CD4-positive, alpha-beta T cell (primary cell): ENCODE data around the gene PRR18. TPM values are rescaled to one million over a fixed set of nuclear protein-coding genes. Genes with fewer than 3 reads are reported as not detected.

ENCODE experiments used
- ATAC-seq: fragments of 200-7000 bp; cut with Tn5 transposase; one replicate; pipeline ENCODE4 v1.10.0; 2022; ENCODE audit warnings: mild to moderate bottlenecking; ENCODE audit not compliant: poor library complexity
- CTCF ChIA-PET: fragments of 350-600 bp; sonication (Branson Sonifier 250); formaldehyde crosslinking; loops from one replicate; lab custom pipeline; 2021; ENCODE audit warnings: antibody characterized with exemption, inconsistent platforms; lab: Charles Lee
- POLR2A ChIA-PET: fragments of 350-600 bp; sonication (Branson Sonifier 250); formaldehyde crosslinking; loops from one replicate; lab custom pipeline; 2021; ENCODE audit warnings: antibody characterized with exemption, inconsistent platforms; lab: Charles Lee
- DNase-seq, 14 experiments: peaks; one replicate each; pipeline ENCODE4 v3.0.0-alpha.2; 2013 to 2020; ENCODE audit warnings: mixed read lengths in 2 of 14
- H3K27ac ChIP-seq, 2 donors: one replicate each; pipeline versions ENCODE4 v1.5.1 to v1.7.0; 2013; ENCODE audit warnings: low read length in 2 of 2, low read depth in 1 of 2, mild to moderate bottlenecking in 1 of 2
- H3K27me3 ChIP-seq, 2 experiments: 1 replicate in 1 of 2; 2 replicates in 1 of 2; pipeline versions ENCODE4 v1.6.1 to v1.7.0; 2013; ENCODE audit warnings: low read length in 2 of 2, control low read depth in 1 of 2, mild to moderate bottlenecking in 1 of 2, moderate library complexity in 1 of 2; ENCODE audit not compliant: insufficient read depth in 2 of 2, control insufficient read depth in 1 of 2
- H3K36me3 ChIP-seq: one replicate; pipeline ENCODE4 v1.6.1; 2013; ENCODE audit warnings: low read length, control low read depth; ENCODE audit not compliant: insufficient read depth
- H3K4me1 ChIP-seq: one replicate; pipeline ENCODE4 v1.6.1; 2013; ENCODE audit warnings: low read length, control low read depth; ENCODE audit not compliant: insufficient read depth
- H3K4me3 ChIP-seq: one replicate; pipeline ENCODE4 v1.5.1; 2013; ENCODE audit warnings: mild to moderate bottlenecking, low read length, moderate library complexity
- H3K9me3 ChIP-seq, 2 experiments: 1 replicate in 1 of 2; 2 replicates in 1 of 2; pipeline versions ENCODE4 v1.6.1 to v1.7.0; 2013; ENCODE audit warnings: low read length in 2 of 2, mild to moderate bottlenecking in 2 of 2, control low read depth in 1 of 2, moderate library complexity in 1 of 2; ENCODE audit not compliant: control insufficient read depth in 1 of 2, insufficient read depth in 1 of 2
- H3K27ac Mint-ChIP-seq: one replicate; pipeline ENCODE4 v1.8.0; 2020; ENCODE audit warnings: mixed read lengths
- H3K27me3 Mint-ChIP-seq: one replicate; pipeline ENCODE4 v1.8.0; 2021; ENCODE audit warnings: mixed read lengths
- H3K36me3 Mint-ChIP-seq: one replicate; pipeline ENCODE4 v1.8.0; 2021; ENCODE audit warnings: low read depth, mixed read lengths
- H3K4me1 Mint-ChIP-seq: one replicate; pipeline ENCODE4 v1.8.0; 2021; ENCODE audit warnings: low read depth, mixed read lengths
- H3K4me3 Mint-ChIP-seq: one replicate; pipeline ENCODE4 v1.8.0; 2020; ENCODE audit warnings: mild to moderate bottlenecking, mixed read lengths
- H3K9me3 Mint-ChIP-seq: one replicate; pipeline ENCODE4 v1.8.0; 2020; ENCODE audit warnings: mixed read lengths
- CTCF ChIP-seq: fragments of 200-600 bp; IDR thresholded peaks from one replicate; pipeline ENCODE4 v1.8.0; 2022; ENCODE audit warnings: antibody characterized with exemption, mild to moderate bottlenecking
- intact Hi-C, 2 experiments: fragments of 100-400 bp; cut with DNase I in 1 of 2; cut with micrococcal nuclease in 1 of 2; formaldehyde crosslinking; loops; one replicate each; pipeline versions ENCODE4 v1.15.1 to v1.9.0; 2023 to 2025; cut with DNase I, micrococcal nuclease
- total RNA-seq, 174 experiments: library from RNA in 2 of 174; stranded (reverse) in 2 of 174; gene quantifications; one replicate each; pipeline ENCODE4 v1.2.3 and lab custom pipeline; 2021 to 2026

The PRR18 gene
- total RNA-seq, 2 experiments from 2014 or later = not detected

GRCh38 chr6:166309977-166310376, 1.8 kb upstream of the PRR18 start:
- peaks cover 43% of the 10 kb centered on the region for H3K27me3 Mint-ChIP-seq
- H3K36me3 ChIP-seq = no peaks in the 10 kb centered on the region
- H3K4me1 ChIP-seq = peaks cover 12% of the 10 kb centered on the region
- CTCF ChIA-PET = no interaction called here
- ATAC-seq (no peak), DNase-seq (no peak)
- peaks cover 0 to 14% of the 10 kb centered on the region in 2 experiments for H3K9me3 ChIP-seq
- no peak overlapping the region for H3K4me3 ChIP-seq
- TF ChIP-seq CTCF = no peak
- H3K4me3 Mint-ChIP-seq = no peak overlapping the region
- no peak overlapping the region for H3K27ac Mint-ChIP-seq
- H3K27ac ChIP-seq = no peak overlapping the region
- H3K4me1 Mint-ChIP-seq = peaks cover 8% of the 10 kb centered on the region
- no peaks in the 10 kb centered on the region for H3K9me3 Mint-ChIP-seq
- peaks cover 29 to 49% of the 10 kb centered on the region in 2 experiments for H3K27me3 ChIP-seq
- POLR2A ChIA-PET = no interaction called here
- intact Hi-C loops = loop anchor here in 1 of 2 experiments (5.0 kb wide), 2 partner anchors 72 to 202 kb away; partner anchors contain the start of gene MPC1
- no peaks in the 10 kb centered on the region for H3K36me3 Mint-ChIP-seq

- Mint-ChIP-seq H3K4me3 (peak overlapping the region; percentile 15), H3K4me1 (peaks cover 8% of the 10 kb centered on the region), H3K9me3 (no peaks in the 10 kb centered on the region), H3K27me3 (peaks cover 51% of the 10 kb centered on the region), H3K36me3 (no peaks in the 10 kb centered on the region), H3K27ac (no peak overlapping the region)
- H3K4me1 ChIP-seq = peaks cover 12% of the 10 kb centered on the region
- no peak for TF ChIP-seq CTCF
- ATAC-seq = no peak
- H3K27me3 ChIP-seq = peaks cover 29 to 55% of the 10 kb centered on the region in 2 experiments
- ChIA-PET CTCF (no interaction called here), POLR2A (interaction anchor here (0.6 kb wide), 1 partner anchor 111 kb away, joined by 3 read pairs; no protein-coding TSS in a partner anchor)
- intact Hi-C loops = no loop called here
- H3K4me3 ChIP-seq = no peak overlapping the region
- H3K27ac ChIP-seq = no peak overlapping the region
- H3K36me3 ChIP-seq = no peaks in the 10 kb centered on the region
- DNase-seq = no peak
- H3K9me3 ChIP-seq = peaks cover 0 to 14% of the 10 kb centered on the region in 2 experiments
These were observed 787 bp upstream of the PRR18 start for GRCh38 chr6:166308769-166309589.

GRCh38 chr6:166307082-166308032, 835 bp downstream of the PRR18 start:
- Mint-ChIP-seq H3K27me3 (peaks cover 68% of the 10 kb centered on the region), H3K36me3 (no peaks in the 10 kb centered on the region), H3K4me3 (no peak overlapping the region), H3K4me1 (peaks cover 8% of the 10 kb centered on the region), H3K27ac (no peak overlapping the region), H3K9me3 (no peaks in the 10 kb centered on the region)
- POLR2A ChIA-PET = interaction anchor here (0.6 kb wide), 1 partner anchor 11 kb away, joined by 3 read pairs; no protein-coding TSS in a partner anchor
- Histone ChIP-seq H3K9me3 (peaks cover 0 to 14% of the 10 kb centered on the region in 2 experiments), H3K4me3 (no peak overlapping the region), H3K27me3 (peaks cover 34 to 65% of the 10 kb centered on the region in 2 experiments), H3K27ac (no peak overlapping the region), H3K4me1 (peaks cover 12% of the 10 kb centered on the region), H3K36me3 (no peaks in the 10 kb centered on the region)
- intact Hi-C loops = no loop called here
- ATAC-seq (peak; percentile 72), DNase-seq (peak in 6 of 14 experiments; percentile 6 to 51 (median 22))
- no peak for TF ChIP-seq CTCF
- CTCF ChIA-PET = no interaction called here
